GM18498 (cell line): ENCODE results near the gene MRTFA.
"Not testable (repeated sequence)": the region's sequence is repeated elsewhere in the genome, so short reads cannot be mapped to it uniquely, and the experiment has no call there.

Experiments used
- ATAC-seq: cut with Tn5 transposase; IDR thresholded peaks from one replicate; pipeline ENCODE4 v1.9.1; 2021; ENCODE audit warnings: mild to moderate bottlenecking, moderate library complexity; ENCODE audit not compliant: unreplicated experiment

Gene MRTFA

DNA sequence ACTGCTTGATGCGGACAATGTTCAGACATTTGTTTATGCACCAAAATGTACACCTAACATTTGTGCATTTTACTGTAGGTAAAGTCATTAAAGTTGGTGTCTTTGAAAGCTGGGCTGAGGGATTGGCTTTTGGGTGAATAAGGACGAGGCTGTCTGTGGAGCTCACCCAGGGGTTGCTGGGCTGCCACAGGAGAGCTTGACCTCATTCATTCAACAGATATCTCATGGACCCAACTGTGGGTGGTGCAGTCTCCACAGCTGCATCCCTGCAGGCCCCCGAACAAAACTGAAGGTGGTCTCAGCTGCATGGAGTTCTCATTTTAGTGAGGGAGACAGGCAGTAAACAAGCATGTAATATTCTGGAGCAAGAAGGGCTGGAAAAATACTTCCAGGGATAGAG lies 233.4 kb downstream of the MRTFA start:
- ATAC-seq = no peak

DNA sequence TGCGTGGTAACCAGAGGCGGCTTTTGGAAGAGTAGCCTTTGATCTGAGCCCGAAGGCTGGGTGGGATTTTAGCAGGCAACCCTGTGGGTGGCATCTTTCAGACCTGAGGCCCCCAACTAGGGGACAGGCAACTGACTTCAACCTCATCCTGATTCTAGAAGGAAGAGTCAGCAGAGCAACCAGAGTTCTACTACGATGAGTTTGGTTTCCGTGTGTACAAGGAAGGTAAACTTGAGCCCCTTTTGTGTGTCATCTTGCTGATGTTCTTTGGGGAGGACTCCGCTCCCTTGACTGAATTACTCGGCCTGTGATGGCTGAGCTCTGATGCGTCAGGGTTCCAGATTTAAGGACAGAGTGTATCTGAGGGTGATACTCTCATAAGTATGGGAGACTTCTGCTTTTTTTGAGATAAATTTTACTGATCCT lies 234.5 kb downstream of the MRTFA start:
- ATAC-seq = no peak

GRCh38 chr22:40401532-40401931 lies 235.0 kb downstream of the MRTFA start:
- ATAC-seq = no peak

GRCh38 chr22:40400159-40400558 lies 236.4 kb downstream of the MRTFA start:
- ATAC-seq = no peak

- no peak for ATAC-seq
Observed at GRCh38 chr22:40399621-40400020, 236.9 kb downstream of the MRTFA start.

GRCh38 chr22:40397396-40397795 lies 239.1 kb downstream of the MRTFA start:
- ATAC-seq = no peak

DNA sequence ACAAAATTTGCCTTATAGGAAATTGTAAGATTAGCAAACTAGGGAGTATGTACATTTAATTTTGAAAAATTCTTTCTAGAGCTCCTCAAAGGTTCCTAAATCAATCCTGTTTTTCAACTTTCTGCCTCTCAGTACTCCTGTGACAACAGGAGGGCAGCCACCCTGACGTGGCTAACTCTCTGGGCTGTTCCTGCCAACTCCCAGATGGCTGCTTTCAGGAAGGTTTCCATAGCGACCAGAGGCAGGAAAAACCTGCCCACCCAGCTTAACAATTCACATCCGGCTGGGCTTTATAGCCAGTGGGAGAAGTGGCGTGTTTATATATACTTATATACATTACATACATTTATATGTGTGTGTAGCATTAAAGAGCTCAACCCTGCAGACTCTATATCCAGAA lies 239.6 kb downstream of the MRTFA start:
- ATAC-seq = no peak

DNA sequence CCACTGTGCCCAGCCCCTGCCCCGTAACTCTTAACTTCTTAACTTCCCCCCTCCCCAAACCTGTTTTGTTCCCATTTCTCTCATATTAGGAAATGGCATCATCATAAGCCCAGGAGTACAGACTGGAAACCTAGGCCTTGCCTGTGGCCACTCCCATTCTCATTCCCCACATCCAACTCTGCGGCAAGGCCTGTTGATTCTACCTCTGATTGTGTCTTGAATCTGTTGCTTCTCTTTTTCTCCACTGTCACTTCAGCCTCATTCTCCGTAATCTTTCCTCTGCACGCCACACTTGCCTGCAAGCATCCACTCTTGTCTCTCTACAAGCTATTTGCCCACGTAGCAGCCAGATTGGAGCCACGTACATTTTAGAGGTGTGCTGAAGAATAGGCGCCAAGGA lies 240.9 kb downstream of the MRTFA start:
- no peak for ATAC-seq

- no peak for ATAC-seq
Observed at GRCh38 chr22:40394607-40395006, 241.9 kb downstream of the MRTFA start.

DNA sequence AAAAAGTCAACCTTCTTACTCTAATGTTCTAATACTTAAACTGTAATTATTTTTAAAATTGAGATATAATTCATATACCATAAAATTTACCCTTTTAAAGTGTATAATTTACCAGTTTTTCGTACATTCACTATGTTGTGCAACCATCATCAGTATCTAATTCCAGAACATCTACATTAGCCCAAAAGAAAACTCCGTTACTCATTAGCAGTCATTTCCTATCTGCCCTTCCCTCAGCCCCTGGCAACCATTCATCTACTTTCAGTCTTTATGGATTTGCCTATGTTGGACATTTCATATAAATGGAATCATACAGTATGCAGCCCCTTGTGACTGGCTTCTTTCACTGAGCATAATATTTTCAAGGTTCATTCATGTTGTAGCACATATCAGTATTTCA lies 243.9 kb downstream of the MRTFA start:
- no peak for ATAC-seq

DNA sequence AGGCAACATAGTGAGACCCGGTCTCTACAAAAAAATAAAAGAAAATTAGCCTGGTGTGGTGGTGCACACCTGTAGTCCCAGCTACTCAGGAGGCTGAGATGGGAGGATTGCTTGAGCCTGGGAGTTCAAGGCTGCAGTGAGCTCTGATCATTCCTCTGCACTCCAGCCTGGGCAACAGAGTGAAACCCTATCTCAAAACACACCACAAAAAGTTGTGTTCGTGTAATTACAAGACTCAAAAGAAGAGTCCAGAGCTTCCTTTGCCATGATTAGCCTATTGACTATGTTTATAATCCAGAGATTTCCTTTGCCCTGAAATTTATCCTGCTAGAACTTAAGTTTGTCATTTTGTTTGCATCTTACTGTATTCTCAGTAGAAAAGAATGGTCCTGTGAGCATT lies 245.1 kb downstream of the MRTFA start:
- no peak for ATAC-seq

GRCh38 chr22:40388231-40388630 lies 248.3 kb downstream of the MRTFA start:
- no peak for ATAC-seq

GRCh38 chr22:40387746-40388145 lies 248.8 kb downstream of the MRTFA start:
- no peak for ATAC-seq

DNA sequence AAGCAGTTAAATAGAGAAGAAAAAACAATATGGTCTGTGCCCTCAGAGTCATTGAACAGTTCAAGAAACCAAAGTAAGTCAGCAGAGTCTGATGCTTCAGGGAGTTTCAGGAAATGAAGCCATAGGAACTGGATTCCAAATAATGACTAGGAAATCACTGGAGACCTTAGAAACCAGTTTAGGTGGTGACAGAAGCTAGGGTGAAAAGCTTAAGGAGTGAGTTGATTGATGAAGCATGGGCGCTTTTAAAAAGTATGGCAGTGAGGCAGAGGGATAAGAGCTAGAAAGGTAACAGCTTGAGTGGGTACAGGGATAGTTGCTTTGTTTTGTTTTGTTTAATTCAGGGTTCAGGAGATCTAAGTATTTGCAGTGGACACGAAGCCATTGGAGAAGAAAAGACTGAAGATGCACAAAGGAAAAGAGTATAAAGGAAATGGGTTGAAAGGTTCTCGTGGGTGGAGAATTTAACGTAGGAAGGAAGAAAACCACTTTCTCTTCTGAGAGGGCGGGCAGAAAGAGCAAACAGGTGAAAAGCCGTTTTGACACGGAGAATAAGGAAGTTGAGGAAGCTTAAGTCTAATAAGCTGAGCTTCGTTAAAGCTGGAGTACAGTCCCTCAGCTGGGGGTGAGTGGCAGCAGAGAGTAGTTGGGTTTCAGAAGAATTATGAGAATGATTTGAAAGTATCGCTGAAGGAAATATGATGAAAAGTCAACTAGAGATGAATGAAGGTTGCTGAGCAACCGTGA lies 251.3 kb downstream of the MRTFA start:
- peak; percentile 55 for ATAC-seq

DNA sequence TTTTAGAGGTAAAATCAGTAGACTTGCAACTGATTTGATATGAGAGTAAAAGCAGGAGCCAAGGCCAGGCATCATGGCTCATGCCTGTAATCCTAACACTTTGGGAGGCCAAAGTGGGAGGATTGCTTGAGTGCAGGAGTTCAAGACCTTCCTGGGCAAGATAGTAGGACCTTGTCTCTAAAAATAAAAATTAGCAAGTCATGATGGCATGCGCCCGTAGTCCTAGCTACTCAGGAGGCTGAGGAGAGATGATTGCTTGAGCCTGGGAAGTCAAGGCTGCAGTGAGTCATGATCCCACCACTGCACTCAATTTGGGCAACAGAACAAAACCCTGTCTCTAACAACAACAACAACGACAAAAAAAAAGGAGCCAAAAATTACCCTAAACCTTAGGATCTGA lies 252.6 kb downstream of the MRTFA start:
- no peak for ATAC-seq

DNA sequence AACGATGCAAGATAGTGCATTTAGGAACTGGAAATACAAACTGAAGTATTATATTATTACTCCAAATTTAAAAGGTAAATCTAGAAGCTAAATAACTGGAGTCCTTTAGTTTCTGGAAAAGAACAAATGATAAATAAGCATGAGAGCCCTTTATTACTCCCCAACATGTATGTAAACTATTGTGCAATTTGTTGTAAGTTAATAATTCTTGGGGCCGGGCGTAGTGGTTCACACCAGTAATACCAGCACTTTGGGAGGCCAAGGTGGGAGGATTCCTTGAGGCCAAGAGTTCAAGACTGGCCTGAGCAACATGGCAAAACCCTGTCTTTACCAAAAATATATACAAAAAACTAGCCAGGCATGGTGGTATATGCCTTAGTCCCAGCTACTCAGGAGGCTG lies 255.1 kb downstream of the MRTFA start:
- no peak for ATAC-seq

DNA sequence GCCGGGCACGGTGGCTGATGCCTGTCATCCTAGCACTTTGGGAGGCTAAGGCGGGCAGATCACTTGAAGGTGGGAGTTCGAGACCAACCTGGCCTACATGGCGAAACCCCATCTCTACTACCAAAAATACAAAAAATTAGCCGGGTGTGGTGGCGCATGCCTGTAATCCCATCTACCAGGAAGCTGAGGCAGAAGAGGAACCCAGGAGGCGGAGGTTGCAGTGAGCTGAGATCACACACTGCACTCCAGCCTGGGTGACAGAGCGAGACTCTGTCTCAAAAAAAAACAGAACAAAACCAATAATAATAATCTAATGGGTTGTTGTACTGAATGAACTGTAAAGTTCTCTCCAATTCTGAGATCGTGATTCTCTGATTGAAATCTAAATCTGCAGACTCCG lies 258.1 kb downstream of the MRTFA start:
- not testable (repeated sequence) for ATAC-seq

DNA sequence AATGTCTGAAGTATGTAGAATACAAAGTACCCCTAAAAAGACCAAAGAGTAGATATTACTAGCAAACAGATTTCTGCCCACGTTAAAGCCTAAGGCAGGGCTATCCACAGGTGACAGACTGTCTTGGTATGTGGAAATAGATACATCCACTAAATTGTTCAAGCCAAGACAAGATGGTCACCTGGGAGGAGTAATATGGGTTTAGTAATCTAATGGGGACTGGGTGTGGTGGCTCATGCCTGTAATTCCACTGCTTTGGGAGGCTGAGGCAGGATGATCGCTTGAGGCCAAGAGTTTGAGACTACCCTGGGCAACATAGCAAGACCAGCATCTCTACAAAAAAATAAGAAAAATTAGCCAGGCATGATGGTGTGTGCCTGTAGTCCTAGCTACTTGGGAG lies 258.6 kb downstream of the MRTFA start:
- no peak for ATAC-seq

GRCh38 chr22:40376149-40376548 lies 260.4 kb downstream of the MRTFA start:
- no peak for ATAC-seq

DNA sequence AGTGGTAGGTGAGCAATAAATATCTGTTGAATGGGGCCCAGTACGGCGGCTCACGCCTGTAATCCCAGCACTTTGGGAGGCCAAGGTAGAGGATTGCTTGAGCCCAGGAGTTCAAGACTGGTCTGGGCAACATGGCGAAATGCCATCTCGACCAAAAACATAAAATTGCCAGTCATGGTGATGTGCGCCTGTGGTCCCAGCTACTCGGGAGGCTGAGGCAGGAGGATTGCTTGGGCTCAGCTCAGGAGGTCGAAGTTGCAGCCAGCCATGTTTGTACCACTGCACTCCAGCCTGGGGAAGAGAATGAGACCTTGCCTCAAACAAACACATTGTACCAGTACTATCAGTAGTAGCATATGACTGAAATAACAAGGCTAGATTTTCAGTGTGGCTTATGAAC lies 262.0 kb downstream of the MRTFA start:
- no peak for ATAC-seq

DNA sequence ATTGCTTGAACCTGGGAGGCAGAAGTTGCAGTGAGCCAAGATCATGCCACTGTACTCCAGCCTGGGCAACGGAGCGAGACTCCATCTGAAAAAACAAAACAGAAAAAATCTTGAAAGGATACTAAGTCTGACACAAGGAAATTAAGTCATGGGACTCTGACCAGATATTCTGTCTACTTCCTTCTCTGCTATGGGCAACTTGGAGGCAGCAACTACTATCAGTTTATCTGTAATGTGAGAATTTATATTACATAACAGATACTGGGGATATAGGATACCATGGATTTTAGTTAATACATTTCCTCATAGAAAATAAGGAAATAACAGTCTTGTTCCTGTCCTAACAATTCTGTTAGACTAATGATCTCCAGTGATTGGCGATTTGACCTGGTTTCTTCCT lies 267.7 kb downstream of the MRTFA start:
- ATAC-seq = no peak

DNA sequence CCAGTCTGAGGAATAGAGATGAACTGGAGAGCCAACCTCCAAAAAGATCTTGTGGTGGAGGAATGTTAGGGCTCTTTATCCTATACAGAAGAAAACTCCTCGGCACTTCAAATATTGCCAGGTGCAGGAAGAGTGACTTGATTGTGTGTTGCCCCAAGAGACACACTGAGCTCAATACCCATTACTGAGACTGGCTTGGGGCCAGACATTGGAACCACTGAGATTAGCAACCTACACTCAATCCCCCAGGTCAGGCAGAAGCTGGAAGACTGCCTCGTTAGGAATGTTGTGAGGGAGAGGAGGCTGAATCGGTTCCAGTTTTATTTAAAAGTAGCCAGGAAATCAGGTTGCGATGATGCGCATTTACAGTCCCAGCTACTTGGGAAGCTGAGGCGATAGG lies 268.5 kb downstream of the MRTFA start:
- no peak for ATAC-seq

- no peak for ATAC-seq
Observed at GRCh38 chr22:40367342-40367741, 269.2 kb downstream of the MRTFA start.
